ENCODE measurements around the gene PORCN. TPM values are rescaled to one million over a fixed set of nuclear protein-coding genes. Genes with fewer than 3 reads are reported as not detected.

Gene PORCN
- total RNA-seq, 1 experiment from 2014 or later, result 12.9 TPM

DNA sequence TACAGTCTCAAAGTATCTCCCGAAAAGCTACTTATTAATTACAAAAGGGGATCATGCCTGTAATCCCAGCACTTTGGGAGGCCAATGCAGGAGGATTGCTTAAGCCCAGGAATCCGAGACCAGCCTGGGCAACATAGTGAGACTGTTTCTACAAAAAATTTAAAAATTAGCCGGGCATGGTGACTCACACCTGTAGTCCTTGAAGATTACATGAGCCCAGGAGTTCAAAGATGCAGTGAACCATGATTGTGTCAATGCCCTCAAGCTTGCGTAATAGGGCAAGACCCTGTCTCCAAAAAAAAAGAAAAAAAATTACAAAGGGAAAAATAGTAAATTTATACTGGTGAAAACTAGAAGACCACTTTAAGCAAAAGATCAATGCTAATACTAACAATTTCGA is 3.3 kb upstream of the PORCN start:
- Histone ChIP-seq H3K36me3 (ENCODE audit: control insufficient read depth in 1 of 2, insufficient read depth in 2 of 2, low read length in 2 of 2) (no peaks in the 10 kb centered on the region), H3K27ac (ENCODE audit: low read depth, low read length) (no peak overlapping the region)
- POLR2A ChIA-PET, result no interaction called here

More for the DNA sequence above, 3.3 kb upstream of the PORCN start:
- intact Hi-C loops (cut with micrococcal nuclease), result no loop called here
- Histone ChIP-seq H3K9me2 (ENCODE audit: insufficient read depth) (no peaks in the 10 kb centered on the region), H3K9me3 (ENCODE audit: control insufficient read depth in 1 of 2, insufficient read depth in 1 of 2, low read depth in 1 of 2, low read length in 2 of 2) (no peaks in the 10 kb centered on the region), H3K4me3 (replicated peaks in 1 of 2; ENCODE audit: low read depth in 1 of 2, low read length in 2 of 2) (no peak overlapping the region), H3K4me2 (ENCODE audit: low read length) (no peak overlapping the region), H3K79me2 (ENCODE audit: insufficient read depth, low read length) (no peaks in the 10 kb centered on the region), H3K4me1 (ENCODE audit: control insufficient read depth in 1 of 2, insufficient read depth in 2 of 2, low read length in 2 of 2) (peaks cover 6 to 18% of the 10 kb centered on the region in 2 experiments; a peak in 3 of 4 replicates), H2AFZ (ENCODE audit: low read depth, low read length, poor library complexity, severe bottlenecking) (no peak overlapping the region), H4K20me1 (ENCODE audit: insufficient read depth) (no peaks in the 10 kb centered on the region), H3K27me3 (ENCODE audit: insufficient read depth, low read length) (no peaks in the 10 kb centered on the region), H3K9ac (ENCODE audit: low read length) (no peak overlapping the region)
- TF ChIP-seq CBX3 (IDR thresholded peaks at IDR 0.05; ENCODE audit: low read depth) (no peak), CEBPB (IDR thresholded peaks at IDR 0.05; ENCODE audit: low read depth) (no peak), ELF1 (IDR thresholded peaks at IDR 0.05; ENCODE audit: borderline replicate concordance, low read depth) (no peak), YY1 (IDR thresholded peaks at IDR 0.05; ENCODE audit: extremely low read depth, insufficient replicate concordance, low read depth, low read length) (no peak), EGR1 (IDR thresholded peaks at IDR 0.05; ENCODE audit: low read depth) (no peak), EZH2phosphoT487 (IDR thresholded peaks at IDR 0.05; ENCODE audit: borderline replicate concordance) (no peak), FOSL1 (IDR thresholded peaks at IDR 0.05; ENCODE audit: low read depth) (no peak), RAD21 (IDR thresholded peaks at IDR 0.05; ENCODE audit: low read depth) (no peak), SP1 (IDR thresholded peaks at IDR 0.05; ENCODE audit: low read depth) (no peak), TCF7L2 (IDR thresholded peaks at IDR 0.05; ENCODE audit: borderline replicate concordance, extremely low read depth, insufficient read depth, insufficient read length) (no peak), ZFX (IDR thresholded peaks at IDR 0.05) (no peak), POLR2AphosphoS5 (IDR thresholded peaks at IDR 0.05; ENCODE audit: low read depth, low read length) (no peak)
- TF ChIP-seq, protein P1, sequence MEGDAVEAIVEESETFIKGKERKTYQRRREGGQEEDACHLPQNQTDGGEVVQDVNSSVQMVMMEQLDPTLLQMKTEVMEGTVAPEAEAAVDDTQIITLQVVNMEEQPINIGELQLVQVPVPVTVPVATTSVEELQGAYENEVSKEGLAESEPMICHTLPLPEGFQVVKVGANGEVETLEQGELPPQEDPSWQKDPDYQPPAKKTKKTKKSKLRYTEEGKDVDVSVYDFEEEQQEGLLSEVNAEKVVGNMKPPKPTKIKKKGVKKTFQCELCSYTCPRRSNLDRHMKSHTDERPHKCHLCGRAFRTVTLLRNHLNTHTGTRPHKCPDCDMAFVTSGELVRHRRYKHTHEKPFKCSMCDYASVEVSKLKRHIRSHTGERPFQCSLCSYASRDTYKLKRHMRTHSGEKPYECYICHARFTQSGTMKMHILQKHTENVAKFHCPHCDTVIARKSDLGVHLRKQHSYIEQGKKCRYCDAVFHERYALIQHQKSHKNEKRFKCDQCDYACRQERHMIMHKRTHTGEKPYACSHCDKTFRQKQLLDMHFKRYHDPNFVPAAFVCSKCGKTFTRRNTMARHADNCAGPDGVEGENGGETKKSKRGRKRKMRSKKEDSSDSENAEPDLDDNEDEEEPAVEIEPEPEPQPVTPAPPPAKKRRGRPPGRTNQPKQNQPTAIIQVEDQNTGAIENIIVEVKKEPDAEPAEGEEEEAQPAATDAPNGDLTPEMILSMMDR (IDR thresholded peaks at IDR 0.05 in 2 of 3, conservative IDR thresholded peaks at IDR 0.05 in 1 of 3; ENCODE audit: borderline replicate concordance in 1 of 3, insufficient read depth in 1 of 3, low read depth in 2 of 3, low read length in 2 of 3), result no peak
- TF ChIP-seq, protein P2, sequence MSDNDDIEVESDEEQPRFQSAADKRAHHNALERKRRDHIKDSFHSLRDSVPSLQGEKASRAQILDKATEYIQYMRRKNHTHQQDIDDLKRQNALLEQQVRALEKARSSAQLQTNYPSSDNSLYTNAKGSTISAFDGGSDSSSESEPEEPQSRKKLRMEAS (IDR thresholded peaks at IDR 0.05), result no peak
- TF ChIP-seq, protein P3, sequence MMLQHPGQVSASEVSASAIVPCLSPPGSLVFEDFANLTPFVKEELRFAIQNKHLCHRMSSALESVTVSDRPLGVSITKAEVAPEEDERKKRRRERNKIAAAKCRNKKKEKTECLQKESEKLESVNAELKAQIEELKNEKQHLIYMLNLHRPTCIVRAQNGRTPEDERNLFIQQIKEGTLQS (IDR thresholded peaks at IDR 0.05), result no peak
- TF ChIP-seq, protein P4, sequence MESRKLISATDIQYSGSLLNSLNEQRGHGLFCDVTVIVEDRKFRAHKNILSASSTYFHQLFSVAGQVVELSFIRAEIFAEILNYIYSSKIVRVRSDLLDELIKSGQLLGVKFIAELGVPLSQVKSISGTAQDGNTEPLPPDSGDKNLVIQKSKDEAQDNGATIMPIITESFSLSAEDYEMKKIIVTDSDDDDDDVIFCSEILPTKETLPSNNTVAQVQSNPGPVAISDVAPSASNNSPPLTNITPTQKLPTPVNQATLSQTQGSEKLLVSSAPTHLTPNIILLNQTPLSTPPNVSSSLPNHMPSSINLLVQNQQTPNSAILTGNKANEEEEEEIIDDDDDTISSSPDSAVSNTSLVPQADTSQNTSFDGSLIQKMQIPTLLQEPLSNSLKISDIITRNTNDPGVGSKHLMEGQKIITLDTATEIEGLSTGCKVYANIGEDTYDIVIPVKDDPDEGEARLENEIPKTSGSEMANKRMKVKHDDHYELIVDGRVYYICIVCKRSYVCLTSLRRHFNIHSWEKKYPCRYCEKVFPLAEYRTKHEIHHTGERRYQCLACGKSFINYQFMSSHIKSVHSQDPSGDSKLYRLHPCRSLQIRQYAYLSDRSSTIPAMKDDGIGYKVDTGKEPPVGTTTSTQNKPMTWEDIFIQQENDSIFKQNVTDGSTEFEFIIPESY (IDR thresholded peaks at IDR 0.05; ENCODE audit: extremely low read depth, insufficient replicate concordance, low read length), result no peak
- DNase-seq (ENCODE audit: low read depth, low spot score) (no peak), ATAC-seq (no peak)
- BruUV-seq (replicated peaks), result no TSS peak
- ChIA-PET CTCF (no interaction called here), RAD21 (ENCODE audit: low non-redundant PET in 1 of 2, low total read pairs in 2 of 2, uncharacterized antibody in 2 of 2, unreplicated experiment in 2 of 2) (no interaction called here)
